ENCODE results near the gene TMEM45A.

The TMEM45A gene

DNA sequence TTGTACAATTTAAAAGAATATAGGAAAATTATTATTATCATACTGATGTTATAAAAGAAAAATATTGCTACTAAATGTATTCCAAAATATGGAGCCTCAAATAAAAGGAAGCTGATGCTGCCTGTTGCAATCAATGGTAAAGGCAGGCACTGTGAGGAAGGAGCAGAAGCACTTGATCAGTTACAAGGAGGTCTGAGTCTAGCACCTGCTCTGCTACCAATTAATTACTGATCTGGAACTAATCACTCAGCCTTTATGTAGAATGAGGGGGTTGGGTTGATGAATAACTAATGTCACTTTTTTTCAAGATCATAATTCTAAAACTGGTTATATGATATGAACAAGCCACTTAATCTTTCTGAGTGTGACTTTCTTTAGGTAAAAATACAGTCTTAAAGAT is 122.5 kb downstream of the TMEM45A start:
- DNase-seq (ENCODE audit: low spot score): no peak

DNA sequence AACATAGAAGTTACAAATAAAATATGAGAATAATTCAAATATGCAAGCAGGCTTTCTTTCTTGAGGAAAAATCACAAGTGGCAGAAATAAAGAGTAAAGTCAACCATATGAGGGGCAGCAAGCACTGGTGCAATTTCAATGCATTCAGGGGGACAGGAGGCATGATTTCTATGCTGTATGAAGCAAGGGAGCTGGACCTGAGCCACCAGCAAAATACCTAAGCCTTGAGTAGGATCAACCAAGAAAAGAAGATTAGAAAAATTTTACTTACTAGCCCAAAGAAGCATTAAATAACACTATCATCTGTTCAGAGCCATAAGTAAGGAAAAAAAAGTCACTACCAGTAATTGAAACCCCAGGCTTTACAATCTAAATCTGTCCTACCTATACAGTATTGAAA is 123.3 kb downstream of the TMEM45A start:
- DNase-seq (ENCODE audit: low spot score): no peak

DNA sequence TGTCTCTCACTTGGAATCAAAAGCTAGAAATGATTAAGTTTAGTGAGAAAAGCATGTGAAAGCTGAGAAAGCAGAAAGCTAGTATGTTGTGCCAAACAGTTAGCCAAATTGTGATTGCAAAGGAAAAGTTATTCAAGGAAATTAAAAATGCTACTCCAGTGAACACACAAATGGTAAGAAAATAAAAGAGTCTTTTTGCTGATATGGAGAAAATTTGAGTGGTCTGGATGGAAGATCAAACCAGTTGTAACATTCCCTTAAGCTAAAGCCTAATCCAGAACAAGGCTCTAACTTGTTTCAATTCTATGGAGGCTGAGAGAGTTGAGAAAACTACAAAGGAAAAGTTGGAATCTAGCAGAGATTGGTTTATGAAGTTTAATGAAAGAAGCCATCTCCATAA is 128.8 kb downstream of the TMEM45A start:
- no peak for DNase-seq (ENCODE audit: low spot score)
